B cell (primary cell): ENCODE measurements around the gene CERS5. TPM values are rescaled to one million over a fixed set of nuclear protein-coding genes. Genes with fewer than 3 reads are reported as not detected.

Experiments used
- ATAC-seq: fragments of 200-7000 bp; cut with Tn5 transposase; one replicate; pipeline ENCODE4 v1.10.0; 2021; ENCODE audit warnings: low read depth, mild to moderate bottlenecking, moderate number of reproducible peaks, moderate library complexity
- CTCF ChIA-PET: fragments of 350-600 bp; sonication (Branson Sonifier 250); formaldehyde crosslinking; loops from one replicate; lab custom pipeline; 2021; ENCODE audit warnings: antibody characterized with exemption, inconsistent platforms; lab: Charles Lee
- POLR2A ChIA-PET: fragments of 350-600 bp; sonication (Branson Sonifier 250); formaldehyde crosslinking; loops from one replicate; lab custom pipeline; 2021; ENCODE audit warnings: antibody characterized with exemption; lab: Charles Lee
- DNase-seq: peaks from one replicate; pipeline ENCODE4 v3.0.0; 2013
- H2AFZ ChIP-seq: 2 replicates; pipeline ENCODE4 v1.6.1; 2012; ENCODE audit warnings: mild to moderate bottlenecking, low read depth, low read length; ENCODE audit not compliant: insufficient read depth, poor library complexity, severe bottlenecking
- H3K27ac ChIP-seq, 2 donors: 1 replicate in 1 of 2; 2 replicates in 1 of 2; pipeline ENCODE4 v1.5.1; 2012 to 2013; ENCODE audit warnings: low read length in 2 of 2, mild to moderate bottlenecking in 2 of 2, moderate library complexity in 1 of 2
- H3K27me3 ChIP-seq, 4 experiments: fragments of 200-600 bp in 1 of 4; sonication (generic) in 1 of 4; replicated peaks in 1 of 4; 1 replicate in 2 of 4; 2 replicates in 2 of 4; pipeline versions ENCODE4 v1.6.1 to v1.7.0; 2013 to 2016; ENCODE audit warnings: low read length in 3 of 4, mild to moderate bottlenecking in 2 of 4, mixed read lengths in 1 of 4, moderate library complexity in 1 of 4; ENCODE audit not compliant: insufficient read depth in 4 of 4, control insufficient read depth in 3 of 4; ENCODE audit errors: control extremely low read depth in 1 of 4
- H3K36me3 ChIP-seq, 2 experiments: replicated peaks in 1 of 2; 1 replicate in 1 of 2; 2 replicates in 1 of 2; pipeline versions ENCODE4 v1.6.1 to v1.7.1; 2013; ENCODE audit warnings: low read length in 1 of 2; ENCODE audit not compliant: insufficient read depth in 2 of 2, control insufficient read depth in 1 of 2; ENCODE audit errors: control extremely low read depth in 1 of 2, extremely low read depth in 1 of 2
- H3K4me1 ChIP-seq, 2 donors: fragments of 200-600 bp in 1 of 2; sonication (generic) in 1 of 2; 1 replicate in 1 of 2; 2 replicates in 1 of 2; pipeline versions ENCODE4 v1.5.1 to v1.6.1; 2013 to 2017; ENCODE audit warnings: low read length in 2 of 2; ENCODE audit not compliant: control insufficient read depth in 2 of 2, insufficient read depth in 2 of 2
- H3K4me2 ChIP-seq: replicated peaks from 2 replicates; pipeline ENCODE3; 2012; ENCODE audit warnings: mild to moderate bottlenecking, low read depth, low read length; ENCODE audit not compliant: poor library complexity, severe bottlenecking
- H3K4me3 ChIP-seq, 5 experiments: fragments of 200-600 bp in 1 of 5; sonication (generic) in 1 of 5; 1 replicate in 3 of 5; 2 replicates in 2 of 5; pipeline versions ENCODE4 v1.5.1 to v1.7.0; 2011 to 2016; ENCODE audit warnings: low read length in 4 of 5, mild to moderate bottlenecking in 4 of 5, low read depth in 2 of 5, control low read depth in 1 of 5, moderate library complexity in 1 of 5; ENCODE audit not compliant: insufficient read depth in 1 of 5; ENCODE audit errors: control extremely low read depth in 1 of 5, extremely low read depth in 1 of 5
- H3K79me2 ChIP-seq: fragments of 200-600 bp; sonication (generic); one replicate; pipeline ENCODE4 v1.6.0; 2016; ENCODE audit warnings: low read length; ENCODE audit not compliant: control insufficient read depth, insufficient read depth
- H3K9ac ChIP-seq: fragments of 200-600 bp; sonication (generic); 2 replicates; pipeline ENCODE4 v1.6.1; 2017; ENCODE audit warnings: mild to moderate bottlenecking, low read length, moderate library complexity
- H3K9me3 ChIP-seq, 3 donors: one replicate each; pipeline versions ENCODE4 v1.6.1 to v1.7.1; 2013; ENCODE audit warnings: low read length in 2 of 3; ENCODE audit not compliant: control insufficient read depth in 2 of 3, insufficient read depth in 1 of 3; ENCODE audit errors: control extremely low read depth in 1 of 3
- H4K20me1 ChIP-seq: 2 replicates; pipeline ENCODE4 v1.6.0; 2012; ENCODE audit warnings: mild to moderate bottlenecking, low read length; ENCODE audit not compliant: insufficient read depth, control insufficient read depth, poor library complexity, severe bottlenecking
- H3K27ac Mint-ChIP-seq: one replicate; pipeline ENCODE4 v1.8.0; 2021; ENCODE audit warnings: mixed read lengths
- H3K27me3 Mint-ChIP-seq: one replicate; pipeline ENCODE4 v1.8.0; 2021; ENCODE audit warnings: mixed read lengths
- H3K4me1 Mint-ChIP-seq: one replicate; pipeline ENCODE4 v1.8.0; 2021; ENCODE audit warnings: mixed read lengths
- H3K4me3 Mint-ChIP-seq: one replicate; pipeline ENCODE4 v1.8.0; 2021; ENCODE audit warnings: mixed read lengths
- H3K9me3 Mint-ChIP-seq: one replicate; pipeline ENCODE4 v1.8.0; 2022; ENCODE audit warnings: mixed read lengths; ENCODE audit not compliant: insufficient read depth
- EZH2 ChIP-seq: IDR thresholded peaks from 2 replicates; pipeline ENCODE4 v1.6.1; 2012; ENCODE audit warnings: borderline replicate concordance, low read depth, mild to moderate bottlenecking, moderate library complexity, low read length; ENCODE audit not compliant: insufficient read depth, poor library complexity, severe bottlenecking
- WGBS: methylation state at CpG from one replicate; pipeline ENCODE4 v1.1.5; 2013; ENCODE audit warnings: missing lambda C conversion rate; ENCODE audit not compliant: insufficient coverage; 5-methylcytosine and 5-hydroxymethylcytosine counted together
- intact Hi-C: fragments of 100-400 bp; cut with micrococcal nuclease; formaldehyde crosslinking; loops from one replicate; pipeline ENCODE4 v1.10.0; 2022
- polyA plus RNA-seq: library from polyadenylated mRNA; depleted of rRNA; stranded (reverse); fragments of >200 nt; gene quantifications from 2 replicates; pipeline ENCODE4 v1.2.3, GENCODE V29; 2012
- total RNA-seq, 2 donors: library from RNA; stranded (reverse); fragments of 120-200 nt in 1 of 2; gene quantifications; 1 replicate in 1 of 2; 2 replicates in 1 of 2; pipeline versions ENCODE4 v1.2.3 to v1.2.4, GENCODE V29; 2013 to 2022
- TF ChIP-seq, protein P1 (sequence below): fragments of 200-600 bp; IDR thresholded peaks from one replicate; pipeline ENCODE4 v1.8.0; 2022; ENCODE audit warnings: antibody characterized with exemption, mild to moderate bottlenecking

The CERS5 gene
- total and polyA plus RNA-seq, 2 donors (not counting 1 experiment from before 2014, with no cell fraction given): 32.3 to 72.0 TPM

DNA sequence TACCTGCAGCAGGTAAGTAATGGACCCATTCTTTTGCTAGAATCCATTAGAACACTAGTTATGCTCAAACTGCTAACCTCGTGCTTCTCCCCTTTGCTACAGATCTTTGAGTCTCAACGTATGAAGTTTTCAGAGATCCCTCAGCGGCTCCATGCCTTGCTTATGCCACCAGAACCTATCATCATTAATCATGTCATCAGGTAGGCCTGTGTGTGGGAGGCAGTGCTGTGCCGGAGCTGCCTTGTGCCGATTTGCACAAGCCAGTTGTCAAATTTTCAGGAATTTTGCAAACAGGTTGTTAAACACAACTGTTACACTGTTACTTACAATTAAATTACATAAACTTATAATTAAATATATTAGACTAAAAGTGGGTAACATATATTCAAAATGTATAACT is 76.8 kb downstream of the CERS5 start:
- no peaks in the 10 kb centered on the region for H3K9me3 Mint-ChIP-seq
- WGBS: 100% methylated on average over 2 of the region's 5 CpGs
- no peak overlapping the region for H3K4me3 ChIP-seq
- no peak overlapping the region for H3K4me2 ChIP-seq
- H3K27ac Mint-ChIP-seq: no peak overlapping the region
- H3K27me3 ChIP-seq: no peaks in the 10 kb centered on the region
- peaks cover 30% of the 10 kb centered on the region for H3K4me1 Mint-ChIP-seq
- no peak overlapping the region for H3K27ac ChIP-seq
- peaks cover 12 to 13% of the 10 kb centered on the region in 2 donors for H3K4me1 ChIP-seq
- no peaks in the 10 kb centered on the region for H3K9me3 ChIP-seq
- no peak for DNase-seq
- H4K20me1 ChIP-seq: peaks cover 9% of the 10 kb centered on the region
- no peaks in the 10 kb centered on the region for H3K27me3 Mint-ChIP-seq
- TF ChIP-seq, protein P1, sequence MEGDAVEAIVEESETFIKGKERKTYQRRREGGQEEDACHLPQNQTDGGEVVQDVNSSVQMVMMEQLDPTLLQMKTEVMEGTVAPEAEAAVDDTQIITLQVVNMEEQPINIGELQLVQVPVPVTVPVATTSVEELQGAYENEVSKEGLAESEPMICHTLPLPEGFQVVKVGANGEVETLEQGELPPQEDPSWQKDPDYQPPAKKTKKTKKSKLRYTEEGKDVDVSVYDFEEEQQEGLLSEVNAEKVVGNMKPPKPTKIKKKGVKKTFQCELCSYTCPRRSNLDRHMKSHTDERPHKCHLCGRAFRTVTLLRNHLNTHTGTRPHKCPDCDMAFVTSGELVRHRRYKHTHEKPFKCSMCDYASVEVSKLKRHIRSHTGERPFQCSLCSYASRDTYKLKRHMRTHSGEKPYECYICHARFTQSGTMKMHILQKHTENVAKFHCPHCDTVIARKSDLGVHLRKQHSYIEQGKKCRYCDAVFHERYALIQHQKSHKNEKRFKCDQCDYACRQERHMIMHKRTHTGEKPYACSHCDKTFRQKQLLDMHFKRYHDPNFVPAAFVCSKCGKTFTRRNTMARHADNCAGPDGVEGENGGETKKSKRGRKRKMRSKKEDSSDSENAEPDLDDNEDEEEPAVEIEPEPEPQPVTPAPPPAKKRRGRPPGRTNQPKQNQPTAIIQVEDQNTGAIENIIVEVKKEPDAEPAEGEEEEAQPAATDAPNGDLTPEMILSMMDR: no peak
- no peak for TF ChIP-seq EZH2
- POLR2A ChIA-PET: interaction anchor here (0.7 to 1.1 kb wide), 2 partner anchors 22 to 80 kb away, joined by 3 to 4 read pairs; partner anchors contain the start of gene COX14
- no peak overlapping the region for H3K9ac ChIP-seq
- H3K79me2 ChIP-seq: peaks cover 16% of the 10 kb centered on the region
- no peak for ATAC-seq
- intact Hi-C loops: no loop called here
- no peak overlapping the region for H3K4me3 Mint-ChIP-seq
- CTCF ChIA-PET: interaction anchor here (1.1 to 17.2 kb wide), 11 partner anchors 9 to 86 kb away, joined by 3 to 343 read pairs (median 5); partner anchors contain the start of genes CERS5, COX14 and GPD1
- peaks cover 25 to 80% of the 10 kb centered on the region in 2 experiments for H3K36me3 ChIP-seq
- no peak overlapping the region for H2AFZ ChIP-seq

DNA sequence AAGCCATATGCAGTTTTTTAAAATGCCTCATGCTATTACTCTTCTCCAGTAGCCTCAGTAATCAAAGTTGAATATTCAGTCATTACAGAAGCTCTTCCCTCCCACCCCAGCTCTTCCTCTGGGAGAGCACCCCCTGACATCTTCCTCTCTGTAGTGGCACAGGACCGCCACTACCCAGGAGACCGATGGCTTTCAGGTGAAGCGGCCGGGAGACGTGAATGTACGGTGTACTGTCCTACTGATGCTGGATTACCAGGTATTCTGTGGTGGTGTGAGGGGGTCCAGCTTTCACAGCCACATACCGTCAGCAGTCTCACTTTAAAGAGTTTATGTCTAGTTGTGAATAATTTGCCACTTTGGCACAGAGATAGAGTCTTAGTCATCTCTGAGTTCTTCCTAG is 77.4 kb downstream of the CERS5 start:
- no peaks in the 10 kb centered on the region for H3K9me3 ChIP-seq
- DNase-seq (no peak), ATAC-seq (no peak)
- no peak overlapping the region for H3K4me3 ChIP-seq
- no peak overlapping the region for H3K4me2 ChIP-seq
- no peaks in the 10 kb centered on the region for H3K27me3 Mint-ChIP-seq
- H3K9ac ChIP-seq: no peak overlapping the region
- H3K79me2 ChIP-seq: peaks cover 16% of the 10 kb centered on the region
- no peaks in the 10 kb centered on the region for H3K9me3 Mint-ChIP-seq
- TF ChIP-seq EZH2: no peak
- TF ChIP-seq, protein P1: no peak
- ChIA-PET POLR2A (interaction anchor here (0.7 to 1.1 kb wide), 2 partner anchors 22 to 80 kb away, joined by 3 to 4 read pairs; partner anchors contain the start of gene COX14), CTCF (interaction anchor here (0.8 to 17.2 kb wide), 17 partner anchors 9 to 87 kb away, joined by 3 to 343 read pairs (median 4); partner anchors contain the start of genes CERS5, COX14 and GPD1)
- H3K27me3 ChIP-seq: no peaks in the 10 kb centered on the region
- H3K4me1 Mint-ChIP-seq: peaks cover 33% of the 10 kb centered on the region
- H3K4me3 Mint-ChIP-seq: no peak overlapping the region
- no peak overlapping the region for H2AFZ ChIP-seq
- intact Hi-C loops: loop anchor here (2.0 kb wide), 1 partner anchor 43 kb away; no protein-coding TSS in a partner anchor
- no peak overlapping the region for H3K27ac ChIP-seq
- peaks cover 13% of the 10 kb centered on the region in 2 donors for H3K4me1 ChIP-seq
- H3K27ac Mint-ChIP-seq: no peak overlapping the region
- 90% methylated on average over 2 of the region's 7 CpGs for WGBS
- peaks cover 9% of the 10 kb centered on the region for H4K20me1 ChIP-seq
- peaks cover 23 to 74% of the 10 kb centered on the region in 2 experiments for H3K36me3 ChIP-seq
